GM21367 (cell line): ENCODE measurements around the gene TMEM8B.

ENCODE experiments used
- ATAC-seq: cut with Tn5 transposase; IDR thresholded peaks from one replicate; pipeline ENCODE4 v1.9.1; 2021; ENCODE audit not compliant: unreplicated experiment

TMEM8B gene

DNA sequence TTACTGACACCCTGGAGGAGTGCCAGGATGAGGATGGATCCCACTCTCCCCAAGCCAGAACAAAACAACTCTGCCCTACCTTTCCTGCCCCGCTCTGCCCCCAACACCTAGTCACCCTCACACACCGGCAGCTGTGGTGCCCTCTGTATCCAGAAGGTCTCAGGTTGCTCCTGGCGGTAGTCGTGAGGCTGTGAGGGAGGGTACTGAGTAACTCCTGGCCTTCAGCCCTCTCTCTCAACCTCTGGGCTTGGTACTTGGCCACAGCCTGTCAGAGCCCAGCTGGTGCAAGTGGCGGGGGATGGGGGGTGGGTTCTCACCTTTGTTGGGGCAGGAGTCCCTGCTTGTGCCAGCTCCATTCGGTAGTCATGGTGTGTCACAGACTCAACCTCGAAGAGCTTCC, 18.9 kb upstream of the TMEM8B start:
- ATAC-seq = no peak

DNA sequence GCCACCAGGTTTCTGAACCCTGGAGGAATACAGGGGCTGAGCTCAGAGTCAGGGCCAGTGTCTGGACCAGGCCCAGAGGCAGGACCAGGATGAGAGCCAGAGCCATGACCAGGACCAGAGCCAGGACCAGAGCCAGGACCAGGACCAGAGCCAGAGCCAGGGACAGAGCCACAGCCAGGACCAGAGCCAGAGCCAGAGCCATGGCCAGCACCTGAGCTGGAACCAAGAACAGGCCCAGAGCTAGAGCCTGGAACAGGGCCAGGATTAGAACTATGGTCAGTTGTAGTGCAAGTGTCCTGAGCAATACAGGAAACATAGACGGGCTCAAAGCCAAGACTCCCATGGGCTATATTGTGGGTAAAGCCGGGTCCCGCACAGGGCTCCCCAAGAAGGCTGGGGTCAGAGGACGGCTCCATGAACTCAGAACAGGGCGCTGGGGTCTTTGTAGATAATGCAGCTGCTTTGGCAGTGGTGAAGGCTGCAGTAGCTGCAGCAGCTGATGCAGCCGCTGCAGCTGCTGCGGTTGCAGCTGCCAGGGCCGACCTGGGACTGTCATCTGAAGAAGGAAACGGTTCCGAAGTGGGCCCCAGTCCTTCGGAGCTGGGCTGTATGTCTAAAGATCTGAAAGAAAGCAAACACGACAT, 17.5 kb upstream of the TMEM8B start:
- no peak for ATAC-seq

DNA sequence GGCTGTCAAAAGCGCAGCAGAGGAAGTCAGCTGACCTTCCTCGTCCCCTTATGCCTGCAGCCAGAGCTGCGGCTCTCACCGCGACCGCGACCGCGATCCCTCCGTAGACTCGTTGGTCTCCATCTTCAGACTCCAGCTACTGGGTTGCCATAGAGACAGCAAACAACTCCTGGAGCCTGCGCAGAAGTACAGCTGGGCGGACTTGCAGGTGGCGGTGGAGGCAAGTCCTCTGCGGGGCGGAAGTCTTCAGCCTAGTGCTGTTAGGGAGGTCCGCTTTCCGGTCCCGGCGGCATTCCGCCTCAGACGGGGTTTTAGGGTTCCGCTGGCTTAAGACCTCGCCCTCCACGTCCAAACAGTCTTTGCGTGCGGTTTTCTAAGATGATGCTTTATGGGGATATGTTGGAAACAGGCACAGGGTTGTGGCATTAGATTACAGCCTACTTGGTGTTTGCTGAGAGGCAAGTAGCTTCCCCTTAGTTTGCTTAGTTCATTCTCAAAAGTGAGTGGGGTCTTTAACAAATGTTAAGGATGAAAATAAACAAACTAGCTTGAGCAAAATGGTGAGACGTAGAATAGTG, 16.9 kb upstream of the TMEM8B start, which contains the start of gene SPAG8:
Gene SPAG8, minus strand, starts transcription at position 238 of the 578 bp plus-strand sequence. Its CDS starts 115 bp downstream, at position 123.
- ATAC-seq = peak; percentile 70

DNA sequence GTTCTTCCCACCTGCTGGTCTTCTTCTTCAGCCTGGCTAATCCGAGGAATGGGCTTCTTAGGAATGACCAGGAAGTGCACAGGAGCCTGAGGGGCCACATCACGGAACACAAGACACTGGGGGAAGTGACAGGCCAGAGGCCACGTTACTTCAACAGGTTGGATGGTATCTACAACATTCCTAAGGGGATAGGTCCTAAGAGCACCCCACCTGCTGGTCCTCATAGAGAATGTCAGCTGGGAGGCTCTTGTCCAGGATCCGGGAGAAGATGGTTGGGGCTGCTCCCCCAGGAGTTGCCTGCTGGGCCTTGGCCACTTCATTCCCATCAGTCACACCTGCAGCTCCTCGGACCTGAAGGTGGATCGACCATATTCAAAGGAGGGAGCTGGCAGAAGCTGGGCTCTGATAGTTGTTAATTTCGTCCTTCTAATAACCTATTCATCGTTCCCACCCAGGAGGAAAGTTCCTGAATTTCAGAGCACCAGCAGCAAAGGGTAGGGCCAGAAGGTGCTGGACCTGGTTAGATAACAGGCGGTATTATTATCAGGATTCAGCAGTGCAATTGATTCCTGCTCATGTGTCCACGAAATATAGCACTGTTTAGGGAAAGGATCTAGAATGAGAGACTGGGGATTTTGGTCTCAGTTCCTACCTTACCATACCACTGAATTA, 15.5 kb upstream of the TMEM8B start:
- no peak for ATAC-seq

DNA sequence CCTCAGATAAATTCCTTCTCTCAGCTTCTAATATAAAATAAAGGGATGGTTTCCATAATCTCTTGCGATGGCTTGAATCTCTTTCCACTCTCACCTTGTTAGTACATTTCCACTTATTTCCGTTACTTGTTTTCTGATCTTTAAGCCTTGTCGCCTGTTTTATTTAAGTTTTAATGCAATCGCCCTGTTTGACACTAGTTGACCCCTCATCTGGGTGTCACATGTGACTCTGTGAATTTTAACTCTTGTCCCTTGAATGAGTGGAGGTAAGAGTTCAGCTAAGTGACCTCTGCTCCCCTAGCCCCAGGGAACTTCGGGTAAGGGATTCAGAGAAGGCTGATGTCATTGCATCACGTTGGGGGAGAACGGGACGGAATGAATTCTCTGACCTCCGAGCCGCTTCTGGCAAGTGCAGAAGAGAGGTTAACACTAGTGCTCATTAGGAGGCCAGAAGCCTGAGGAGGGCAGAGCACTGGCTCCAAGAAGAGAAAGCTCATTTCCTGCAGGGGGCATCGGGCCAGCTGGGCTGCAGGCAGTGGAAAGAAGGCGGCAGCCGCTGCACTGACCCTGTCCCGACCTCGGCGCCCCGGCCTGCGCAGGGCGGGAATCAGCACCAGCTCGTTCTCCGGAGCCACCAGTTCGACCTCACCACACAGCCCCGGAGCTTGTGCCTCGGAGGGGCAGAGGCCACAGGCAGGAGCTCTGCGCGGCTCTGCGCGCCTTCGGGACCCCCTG, 14.8 kb upstream of the TMEM8B start:
- peak; percentile 15 for ATAC-seq

DNA sequence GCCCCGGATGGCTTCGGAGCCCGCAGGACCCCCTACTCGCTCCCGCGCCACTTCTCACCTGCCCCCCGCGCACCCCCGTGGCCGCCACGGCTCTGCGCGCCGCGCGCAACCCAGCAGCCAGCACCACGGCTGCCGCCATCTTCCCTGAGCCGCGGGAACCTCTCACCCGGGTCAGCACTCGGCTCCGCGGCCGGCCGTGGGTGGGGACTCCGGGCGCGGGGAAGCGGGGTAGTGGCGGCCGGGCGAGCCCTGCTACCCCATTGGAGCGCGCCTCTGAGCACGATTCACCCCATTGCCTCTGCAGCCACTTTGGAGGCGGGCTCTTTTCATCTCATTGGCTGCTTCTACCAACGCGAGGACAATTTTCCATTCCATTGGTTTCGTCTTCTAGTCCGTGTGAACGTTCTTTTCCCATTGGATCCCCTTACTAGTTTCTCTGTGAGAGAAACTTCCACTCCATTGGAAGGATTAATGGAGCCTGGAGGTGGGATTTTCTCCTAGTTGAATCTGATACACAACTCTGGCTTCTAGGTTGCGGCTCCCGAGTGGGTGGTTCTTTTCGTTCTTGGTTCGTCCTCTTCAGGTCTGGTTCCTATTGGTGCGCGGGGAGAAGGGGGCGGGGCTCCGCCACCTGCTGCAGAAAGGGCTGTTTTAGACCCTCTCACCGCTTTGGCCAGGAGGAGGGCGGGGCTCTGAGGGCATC, 14.0 kb upstream of the TMEM8B start, which contains the start of gene HINT2:
Gene HINT2, minus strand, starts transcription at position 202 of the 703 bp plus-strand sequence. Its CDS starts 63 bp downstream, at position 139.
- ATAC-seq = peak; percentile 57

DNA sequence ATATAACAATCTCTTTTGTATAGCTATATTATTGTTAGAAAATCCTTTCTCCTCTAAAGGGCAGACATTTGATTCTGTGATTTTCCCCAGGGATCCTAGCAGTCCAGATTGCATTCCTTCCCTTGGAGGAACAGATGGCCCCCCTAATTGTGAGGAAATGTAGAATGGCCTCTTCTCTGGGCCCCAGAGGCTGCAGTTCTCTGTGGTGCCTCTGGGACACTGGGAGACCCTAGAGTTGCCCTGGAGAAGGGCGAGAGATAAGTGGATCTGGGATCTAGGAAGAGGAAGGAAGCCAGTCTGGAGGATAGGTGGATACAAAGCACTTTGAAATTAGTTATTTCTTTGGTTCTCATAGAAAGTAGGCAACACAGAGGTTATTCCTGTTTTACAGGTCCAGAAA, 12.3 kb upstream of the TMEM8B start:
- ATAC-seq = no peak

DNA sequence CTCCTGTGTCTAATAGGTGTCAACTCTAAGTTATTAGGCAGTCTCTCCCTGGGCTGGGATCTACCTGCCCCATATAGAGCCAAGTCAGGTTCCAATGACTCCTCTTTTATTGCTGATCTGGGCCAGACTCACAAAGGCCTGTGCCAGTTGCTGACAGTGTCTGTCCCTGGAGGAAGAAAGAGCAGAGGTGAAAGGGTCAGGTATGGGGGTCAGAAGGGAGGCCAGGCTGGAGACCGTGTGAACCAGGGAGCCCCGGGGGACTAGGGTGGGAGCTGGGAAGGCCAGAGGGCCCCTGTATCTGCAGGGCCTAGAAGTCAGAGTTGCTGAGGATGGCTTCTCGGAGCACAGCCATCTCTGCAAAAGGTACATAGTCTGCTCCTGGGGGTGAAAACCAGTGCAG, 10.7 kb upstream of the TMEM8B start:
- ATAC-seq = no peak

DNA sequence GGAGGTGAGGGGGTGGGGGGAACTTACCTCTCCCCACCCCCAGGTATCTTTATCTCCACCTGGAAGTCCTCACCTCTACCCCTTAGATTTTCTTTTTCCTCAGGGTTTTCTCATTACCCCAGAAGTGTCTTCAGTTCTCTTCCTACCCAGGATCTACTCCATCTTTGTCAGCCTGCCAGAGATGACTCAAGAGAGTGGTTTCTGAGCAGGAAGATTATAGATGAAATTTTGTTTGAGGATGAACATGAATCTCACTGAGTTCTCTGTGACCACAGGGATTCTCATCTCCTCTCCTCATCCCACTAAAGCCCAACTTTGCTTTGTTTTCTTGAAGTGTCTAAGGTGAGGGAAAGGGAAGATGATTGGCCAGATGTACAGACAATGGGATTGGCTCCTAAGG, 9.0 kb upstream of the TMEM8B start:
- ATAC-seq = no peak

DNA sequence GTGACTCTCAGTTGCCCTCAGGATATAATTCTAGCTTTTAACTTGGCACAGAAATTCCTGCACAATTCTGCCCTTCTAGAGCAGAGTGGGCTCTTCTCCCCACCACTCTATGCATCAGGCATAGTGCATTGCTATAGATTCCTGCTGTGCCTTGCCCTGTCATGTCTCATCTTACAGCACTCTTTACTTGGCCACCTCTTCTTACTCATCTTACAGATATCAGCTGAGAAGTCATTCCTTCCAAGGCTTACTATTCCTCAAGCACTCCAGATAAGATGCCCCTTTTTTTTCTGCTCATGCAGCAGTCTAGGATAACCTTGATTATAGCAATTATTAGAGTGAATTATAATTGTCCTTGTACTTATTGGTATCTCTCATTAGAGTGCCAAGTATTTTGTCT, 6.1 kb upstream of the TMEM8B start:
- ATAC-seq = no peak

DNA sequence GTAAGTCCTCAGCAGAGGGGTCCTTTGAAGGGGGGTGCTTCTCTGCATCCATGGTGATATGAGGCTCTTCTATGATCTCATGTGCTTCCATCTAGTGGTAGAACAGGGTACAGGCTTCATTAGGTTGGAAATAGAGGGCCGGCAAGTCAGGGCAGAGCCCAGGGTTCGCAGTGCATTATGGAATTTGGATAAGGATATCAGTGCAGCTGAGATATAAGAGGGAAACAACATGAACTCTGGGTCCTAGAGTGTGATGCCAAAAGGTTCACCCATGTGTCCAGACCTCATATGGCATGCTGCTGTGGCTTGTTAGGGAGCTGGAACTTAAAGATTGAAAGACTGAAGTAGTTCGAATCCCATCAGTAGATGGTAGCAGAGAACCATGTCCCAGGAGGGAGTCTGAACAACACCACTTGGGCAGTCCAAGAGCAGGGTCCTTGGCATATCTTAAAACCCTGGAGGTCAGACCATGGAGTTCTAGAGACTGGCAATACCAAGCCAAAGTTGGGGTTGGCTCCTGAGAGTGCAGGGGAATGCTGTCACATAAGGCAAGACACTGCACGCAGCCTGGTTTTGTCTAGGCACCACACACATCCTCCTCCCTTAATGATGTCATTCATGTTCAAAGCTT, 2.8 kb upstream of the TMEM8B start:
- no peak for ATAC-seq

DNA sequence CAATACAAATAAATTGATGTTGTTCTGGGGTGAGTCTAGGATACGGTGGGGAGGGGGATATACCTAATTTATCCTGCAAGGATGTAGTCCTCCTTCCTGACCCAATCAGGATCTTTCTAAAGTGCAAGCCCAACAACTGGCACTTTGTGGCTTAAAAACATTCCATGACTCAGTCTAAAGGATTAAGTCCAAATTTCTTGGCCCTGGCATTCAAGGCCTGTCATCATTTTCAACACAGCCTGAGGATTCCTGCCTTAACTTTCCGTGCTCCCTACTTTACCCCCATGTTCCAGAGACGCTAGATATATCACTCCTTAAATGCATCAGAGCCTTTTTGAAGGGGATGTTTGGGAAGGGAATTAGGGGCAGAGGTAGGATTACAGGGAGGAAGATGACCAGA, 1.5 kb upstream of the TMEM8B start:
- no peak for ATAC-seq

DNA sequence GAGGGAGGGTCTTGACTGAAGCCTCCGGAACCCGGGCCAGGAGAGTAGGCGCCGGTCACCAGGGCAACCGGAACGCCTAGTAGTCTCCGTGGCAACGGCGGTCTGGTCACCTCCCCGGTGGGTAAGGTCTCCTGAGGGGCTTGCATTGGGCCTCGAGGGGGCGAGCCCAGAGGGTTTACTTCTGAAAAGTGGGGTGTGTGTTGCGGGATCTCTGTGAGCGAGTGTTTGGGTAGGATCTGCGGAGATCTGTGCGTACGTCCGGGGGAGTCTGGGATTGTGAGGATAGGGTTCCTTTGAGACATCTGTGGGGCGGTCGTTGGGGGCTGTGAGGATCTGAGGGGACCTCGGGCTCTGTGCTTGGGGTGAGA, 328 bp upstream of the TMEM8B start, which contains the start of gene FAM221B:
Gene FAM221B, minus strand, starts transcription at position 17 of the 368 bp plus-strand sequence. CDS start 2,571 bp downstream, outside the sequence.
- no peak for ATAC-seq

DNA sequence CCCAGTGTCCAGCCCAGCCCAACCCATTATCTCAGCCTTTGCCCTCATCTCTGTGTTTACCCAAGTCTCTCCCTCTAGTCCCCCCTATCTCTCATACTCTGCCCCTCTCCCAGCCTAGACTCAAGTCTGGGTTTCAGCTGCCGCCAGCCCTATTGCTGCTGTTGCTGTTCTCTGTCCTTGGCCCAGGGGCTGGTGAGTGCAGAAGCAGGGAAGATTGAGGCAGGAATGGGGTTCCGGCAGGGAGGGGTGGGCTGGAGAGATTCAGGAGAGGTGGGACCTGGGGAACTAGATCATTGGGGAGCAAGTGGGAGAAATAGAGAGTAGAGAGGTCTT, 702 bp downstream of the TMEM8B start:
- no peak for ATAC-seq

DNA sequence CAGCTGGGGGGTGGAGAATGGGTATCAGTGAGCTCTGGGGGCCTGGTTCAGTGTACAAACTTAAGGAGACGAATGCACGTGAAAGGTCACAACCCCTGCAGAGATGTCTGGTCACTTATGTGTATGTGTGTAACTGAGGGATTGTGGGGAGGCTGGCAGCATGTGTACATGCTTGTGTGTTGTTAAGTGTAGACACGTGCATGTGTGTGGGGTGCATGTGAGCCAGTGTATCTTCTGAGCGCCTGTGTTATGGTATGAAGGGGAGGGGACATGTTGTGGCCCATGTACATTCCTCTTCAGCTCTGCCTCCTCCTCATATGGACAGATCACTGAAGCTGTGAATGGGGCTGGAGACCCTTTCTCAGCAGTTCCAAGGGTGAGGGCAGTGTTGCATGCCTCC, 2.0 kb downstream of the TMEM8B start:
- ATAC-seq = no peak

DNA sequence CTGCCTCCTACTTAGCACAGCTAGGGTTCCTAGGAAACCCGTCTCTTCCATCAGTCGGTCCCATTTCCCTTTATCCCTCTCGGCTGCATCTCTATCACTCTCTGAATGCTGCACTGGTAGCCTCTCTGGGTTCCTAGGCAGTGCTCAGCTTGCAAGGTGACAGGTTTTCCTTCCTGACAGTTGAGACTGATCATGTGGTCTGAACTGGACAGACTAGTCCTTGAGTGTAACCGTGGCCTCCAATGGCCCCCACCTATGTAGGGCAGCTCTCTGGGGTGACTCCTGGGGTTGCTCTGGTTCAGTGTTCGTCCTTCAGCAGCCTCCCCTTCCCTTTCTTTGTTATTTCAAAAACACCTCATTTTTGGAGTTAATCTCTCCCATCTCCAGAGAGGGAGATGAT, 3.8 kb downstream of the TMEM8B start:
- no peak for ATAC-seq

DNA sequence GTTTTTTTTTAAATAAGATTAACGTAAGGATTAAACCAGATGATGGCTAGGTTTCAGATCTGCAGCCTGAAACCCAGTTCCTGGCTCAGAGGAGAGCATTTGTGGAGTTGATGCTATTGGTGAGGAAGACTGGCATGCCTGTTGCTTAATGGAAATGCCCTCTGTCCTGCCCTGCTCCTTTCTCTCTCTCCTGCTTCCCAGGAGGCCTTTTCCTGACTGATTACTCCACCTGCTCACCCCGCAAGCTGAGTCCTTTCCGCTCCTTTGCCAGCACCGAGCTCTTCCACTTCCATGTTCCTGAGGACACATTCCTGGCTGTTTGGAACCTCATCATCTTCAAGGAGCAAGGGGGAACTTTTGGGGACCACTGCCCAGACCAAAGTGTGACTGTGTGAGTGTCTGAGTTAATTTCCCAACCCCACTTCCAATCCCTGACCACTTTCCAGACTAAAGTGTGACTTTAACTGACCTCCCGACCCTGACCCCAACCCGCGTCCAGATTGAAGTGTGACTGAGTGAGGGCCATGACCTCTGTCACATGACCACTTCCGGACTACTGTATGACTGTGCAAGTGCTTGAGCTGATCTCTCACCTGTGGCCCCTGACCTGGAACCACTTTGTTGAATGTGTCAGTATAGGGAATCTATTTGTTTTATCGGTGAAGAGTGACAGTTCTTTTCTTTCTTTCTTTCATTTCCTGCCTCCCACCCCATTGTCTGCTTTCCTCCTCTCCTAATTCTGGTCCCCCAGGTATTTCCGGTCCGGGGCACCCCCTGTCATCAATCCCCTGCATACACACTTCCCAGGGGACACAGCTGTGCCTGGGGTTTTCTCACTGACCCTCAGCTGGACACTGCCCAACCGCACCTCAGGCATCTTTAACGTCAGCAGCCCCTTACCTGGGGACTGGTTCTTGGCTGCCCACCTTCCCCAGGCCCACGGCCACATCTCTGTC, 5.5 kb downstream of the TMEM8B start:
- ATAC-seq = no peak

DNA sequence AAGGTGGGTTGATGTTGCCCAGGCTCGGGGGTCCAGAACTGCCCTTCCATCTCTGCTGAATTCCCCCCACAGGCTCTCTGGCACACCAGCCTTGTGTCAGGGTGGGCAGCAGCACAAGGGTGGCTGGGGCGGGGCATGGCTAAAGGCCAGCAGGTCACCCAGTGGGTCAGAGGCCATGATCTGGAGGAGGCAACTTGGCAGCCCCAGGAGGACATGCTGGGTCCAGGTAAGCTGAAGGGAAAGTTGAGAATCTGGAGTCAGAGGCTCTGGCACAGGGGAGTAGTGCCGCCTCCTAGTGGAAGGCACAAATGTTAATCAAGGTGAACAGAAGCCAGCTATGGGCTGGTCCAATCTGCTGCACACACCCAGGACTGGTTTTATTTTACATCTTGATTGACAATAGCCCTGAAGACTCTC, 6.2 kb downstream of the TMEM8B start:
- no peak for ATAC-seq

DNA sequence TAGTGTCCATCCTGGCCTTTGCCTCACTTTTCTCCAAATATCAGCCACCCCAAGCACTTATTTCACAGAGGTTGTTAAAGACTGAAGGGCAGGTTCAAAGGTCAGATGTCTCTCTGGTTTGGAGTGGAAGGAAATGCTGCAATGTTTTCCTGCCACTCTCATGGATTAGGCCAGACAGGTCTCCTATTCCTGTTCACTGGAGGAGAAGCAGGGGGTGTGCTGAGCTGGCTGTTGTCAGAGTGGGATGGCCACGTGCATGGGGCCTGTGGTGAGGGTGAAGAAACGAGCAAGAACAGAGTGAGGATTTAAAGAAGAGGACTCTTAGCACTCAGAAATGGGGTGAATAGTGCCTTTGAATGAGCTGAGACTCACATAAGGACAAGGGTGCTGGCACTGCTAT, 6.7 kb downstream of the TMEM8B start:
- ATAC-seq = no peak
